Measurements from ENCODE around the gene VWA5B1.

Gene VWA5B1

GRCh38 chr1:20376880-20377494, 86.3 kb downstream of the VWA5B1 start:
- no peak overlapping the region for H3K4me3 ChIP-seq (ENCODE audit: low read depth, low read length)
- DNase-seq (ENCODE audit: low read depth): no peak
- peak; percentile 90 for TF ChIP-seq CTCF (IDR thresholded peaks at IDR 0.05; ENCODE audit: low read depth, low read length, missing control alignments)
- in situ Hi-C loops (cut with HindIII; ENCODE audit: low sequenced_read_pairs): no loop called here

GRCh38 chr1:20377516-20378270, 87.0 kb downstream of the VWA5B1 start:
- in situ Hi-C loops (cut with HindIII; ENCODE audit: low sequenced_read_pairs): no loop called here
- TF ChIP-seq CTCF (IDR thresholded peaks at IDR 0.05; ENCODE audit: low read depth, low read length, missing control alignments): no peak
- no peak overlapping the region for H3K4me3 ChIP-seq (ENCODE audit: low read depth, low read length)
- DNase-seq (ENCODE audit: low read depth): no peak

GRCh38 chr1:20379075-20379474, 88.4 kb downstream of the VWA5B1 start:
- in situ Hi-C loops (cut with HindIII; ENCODE audit: low sequenced_read_pairs): no loop called here
- TF ChIP-seq CTCF (IDR thresholded peaks at IDR 0.05; ENCODE audit: low read depth, low read length, missing control alignments): no peak
- no peak for DNase-seq (ENCODE audit: low read depth)
- no peak overlapping the region for H3K4me3 ChIP-seq (ENCODE audit: low read depth, low read length)

GRCh38 chr1:20380175-20380574, 89.5 kb downstream of the VWA5B1 start:
- no peak for DNase-seq (ENCODE audit: low read depth)
- TF ChIP-seq CTCF (IDR thresholded peaks at IDR 0.05; ENCODE audit: low read depth, low read length, missing control alignments): no peak
- in situ Hi-C loops (cut with HindIII; ENCODE audit: low sequenced_read_pairs): no loop called here
- H3K4me3 ChIP-seq (ENCODE audit: low read depth, low read length): no peak overlapping the region

GRCh38 chr1:20380616-20381035, 90.0 kb downstream of the VWA5B1 start:
- in situ Hi-C loops (cut with HindIII; ENCODE audit: low sequenced_read_pairs): no loop called here

More at GRCh38 chr1:20380616-20381035, 90.0 kb downstream of the VWA5B1 start:
- DNase-seq (ENCODE audit: low read depth): peak; percentile 90
- H3K4me3 ChIP-seq (ENCODE audit: low read depth, low read length): no peak overlapping the region
- no peak for TF ChIP-seq CTCF (IDR thresholded peaks at IDR 0.05; ENCODE audit: low read depth, low read length, missing control alignments)

All from astrocyte of the cerebellum (primary cell).